Colonic mucosa (tissue), 2 donors: ENCODE results near the gene SV2A. TPM values are rescaled to one million over a fixed set of nuclear protein-coding genes. Genes with fewer than 3 reads are reported as not detected.

Experiments
- total RNA-seq, 2 donors: library from RNA; stranded (reverse); fragmentation: NEBNext Ultra II Directional in 1 of 2; extraction: Animal tissue kit (Norgen Biotek cat#: 25700) in 1 of 2; gene quantifications; one replicate each; pipeline ENCODE4 v1.2.1, GENCODE V29; 2021
- donor health status: DM: no; HTN: no; CAD: no.
- donor health status: DM: no; HTN: no; CAD: no.

The SV2A gene
- total RNA-seq, 2 donors from 2014 or later: 0.89 to 1.5 TPM

Other genes starting within 250 kb of the SV2A start
- 1 to 10 TPM; 1.1 to 2.7 TPM for gene FCGR1A, start 135.2 kb downstream of the SV2A start, total RNA-seq
- gene BOLA1, start 18.3 kb downstream of the SV2A start, total RNA-seq: 10 to 100 TPM; 12.8 to 21.1 TPM
- 10 to 100 TPM; 42.2 to 66.1 TPM for gene SF3B4, start 10.0 kb upstream of the SV2A start, total RNA-seq
- gene MTMR11, start 19.0 kb upstream of the SV2A start, total RNA-seq: 100 to 1,000 TPM; 168 to 188 TPM
- 10 to 100 TPM; 33.7 to 38.7 TPM for gene OTUD7B, start 92.9 kb upstream of the SV2A start, total RNA-seq
- gene VPS45, start 149.9 kb upstream of the SV2A start, total RNA-seq: 10 to 100 TPM; 30.3 to 30.6 TPM
- 10 to 100 TPM in 1 of 2 donors, 1 to 10 TPM in 1; 5.4 to 30.8 TPM for gene PLEKHO1, start 232.1 kb upstream of the SV2A start, total RNA-seq